Choroid plexus epithelial cell (primary cell): ENCODE data around the gene SEMG2.
A peak's percentile ranks its signal among the peaks of the same experiment; 100 is the strongest.

Experiments used
- DNase-seq: peaks from one replicate; pipeline ENCODE4 v3.0.0-alpha.2; 2010; ENCODE audit warnings: low read depth
- H3K4me3 ChIP-seq: 2 replicates; pipeline ENCODE4 v1.5.1; 2011; ENCODE audit warnings: low read depth, mild to moderate bottlenecking, control low read depth, low read length, moderate library complexity
- CTCF ChIP-seq: conservative IDR thresholded peaks from 2 replicates; pipeline ENCODE4 v1.5.1; 2011; ENCODE audit warnings: low read depth, mild to moderate bottlenecking, control low read depth, inconsistent platforms, low read length, moderate library complexity

The SEMG2 gene

GRCh38 chr20:45221076-45221475 is at the start of gene SEMG2:
Gene SEMG2 (plus strand): TSS chr20:45221373. CDS start chr20:45221390, 17 bp downstream.
- H3K4me3 ChIP-seq, result no peak within 1 kb of the TSS
- no peak for DNase-seq
- TF ChIP-seq CTCF, result no peak

- TF ChIP-seq CTCF, result no peak
- DNase-seq, result no peak
These were observed 47.7 kb upstream of the SEMG2 start for GRCh38 chr20:45173522-45173921.

GRCh38 chr20:45174434-45175364 is 46.5 kb upstream of the SEMG2 start, which contains the start of gene PI3:
Gene PI3 (plus strand): TSS chr20:45174902. CDS start chr20:45174923, 21 bp downstream.
- DNase-seq, result no peak
- no peak for TF ChIP-seq CTCF
- no peak within 1 kb of the TSS for H3K4me3 ChIP-seq

More at GRCh38 chr20:45173522-45173921, 47.7 kb upstream of the SEMG2 start:
- H3K4me3 ChIP-seq, result no peak overlapping the region

GRCh38 chr20:45176526-45177267 is 44.5 kb upstream of the SEMG2 start:
- H3K4me3 ChIP-seq, result no peak overlapping the region
- peak; percentile 27 for DNase-seq
- no peak for TF ChIP-seq CTCF

GRCh38 chr20:45179166-45179565 is 42.0 kb upstream of the SEMG2 start:
- no peak for DNase-seq
- no peak for TF ChIP-seq CTCF
- H3K4me3 ChIP-seq, result no peak overlapping the region

GRCh38 chr20:45181639-45182038 is 39.5 kb upstream of the SEMG2 start:
- TF ChIP-seq CTCF, result no peak
- DNase-seq, result no peak
- H3K4me3 ChIP-seq, result no peak overlapping the region
